RWPE1 (cell line): ENCODE data around the gene CNN2.

ENCODE experiments used
- CTCF ChIA-PET: fragments of 350-600 bp; sonication (Branson Sonifier 250); formaldehyde crosslinking; extraction: SDS; loops from one replicate; lab custom pipeline; 2021; lab: Yijun Ruan, JAX
- POLR2A ChIA-PET: fragments of 400-600 bp; formaldehyde crosslinking; extraction: SDS; loops from one replicate; lab custom pipeline; 2020; ENCODE audit warnings: antibody characterized with exemption; ENCODE audit not compliant: low non-redundant PET; lab: Yijun Ruan, JAX
- DNase-seq: peaks from one replicate; pipeline ENCODE4 v3.0.0; 2012; ENCODE audit warnings: low spot score
- H3K27ac ChIP-seq: fragments of 450-650 bp; 2 replicates; pipeline ENCODE4 v1.5.1; 2017
- CTCF ChIP-seq: fragments of 450-650 bp; conservative IDR thresholded peaks from 2 replicates; pipeline ENCODE4 v1.5.1; 2017; ENCODE audit warnings: low read depth, mild to moderate bottlenecking

CNN2 gene

DNA sequence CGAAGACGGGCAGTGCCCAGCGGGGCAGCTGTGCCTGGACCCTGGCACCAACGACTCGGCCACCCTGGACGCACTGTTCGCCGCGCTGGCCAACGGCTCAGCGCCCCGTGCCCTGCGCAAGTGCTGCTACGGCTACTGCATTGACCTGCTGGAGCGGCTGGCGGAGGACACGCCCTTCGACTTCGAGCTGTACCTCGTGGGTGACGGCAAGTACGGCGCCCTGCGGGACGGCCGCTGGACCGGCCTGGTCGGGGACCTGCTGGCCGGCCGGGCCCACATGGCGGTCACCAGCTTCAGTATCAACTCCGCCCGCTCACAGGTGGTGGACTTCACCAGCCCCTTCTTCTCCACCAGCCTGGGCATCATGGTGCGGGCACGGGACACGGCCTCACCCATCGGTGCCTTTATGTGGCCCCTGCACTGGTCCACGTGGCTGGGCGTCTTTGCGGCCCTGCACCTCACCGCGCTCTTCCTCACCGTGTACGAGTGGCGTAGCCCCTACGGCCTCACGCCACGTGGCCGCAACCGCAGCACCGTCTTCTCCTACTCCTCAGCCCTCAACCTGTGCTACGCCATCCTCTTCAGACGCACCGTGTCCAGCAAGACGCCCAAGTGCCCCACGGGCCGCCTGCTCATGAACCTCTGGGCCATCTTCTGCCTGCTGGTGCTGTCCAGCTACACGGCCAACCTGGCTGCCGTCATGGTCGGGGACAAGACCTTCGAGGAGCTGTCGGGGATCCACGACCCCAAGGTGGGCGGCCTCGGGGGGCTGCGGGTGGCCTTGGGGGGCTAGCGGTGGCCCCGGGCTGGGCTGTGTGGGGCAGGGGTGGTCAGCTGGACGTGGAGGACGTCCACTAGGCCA, 21.4 kb upstream of the CNN2 start:
- CTCF ChIA-PET = interaction anchor here (1.0 kb wide), 2 partner anchors 9 to 142 kb away, joined by 3 to 4 read pairs; no protein-coding TSS in a partner anchor
- POLR2A ChIA-PET = interaction anchor here (0.6 kb wide), 1 partner anchor 21 kb away, joined by 3 read pairs; the partner anchor contains the start of gene WDR18
- TF ChIP-seq CTCF = no peak
- no peak overlapping the region for H3K27ac ChIP-seq
- no peak for DNase-seq

DNA sequence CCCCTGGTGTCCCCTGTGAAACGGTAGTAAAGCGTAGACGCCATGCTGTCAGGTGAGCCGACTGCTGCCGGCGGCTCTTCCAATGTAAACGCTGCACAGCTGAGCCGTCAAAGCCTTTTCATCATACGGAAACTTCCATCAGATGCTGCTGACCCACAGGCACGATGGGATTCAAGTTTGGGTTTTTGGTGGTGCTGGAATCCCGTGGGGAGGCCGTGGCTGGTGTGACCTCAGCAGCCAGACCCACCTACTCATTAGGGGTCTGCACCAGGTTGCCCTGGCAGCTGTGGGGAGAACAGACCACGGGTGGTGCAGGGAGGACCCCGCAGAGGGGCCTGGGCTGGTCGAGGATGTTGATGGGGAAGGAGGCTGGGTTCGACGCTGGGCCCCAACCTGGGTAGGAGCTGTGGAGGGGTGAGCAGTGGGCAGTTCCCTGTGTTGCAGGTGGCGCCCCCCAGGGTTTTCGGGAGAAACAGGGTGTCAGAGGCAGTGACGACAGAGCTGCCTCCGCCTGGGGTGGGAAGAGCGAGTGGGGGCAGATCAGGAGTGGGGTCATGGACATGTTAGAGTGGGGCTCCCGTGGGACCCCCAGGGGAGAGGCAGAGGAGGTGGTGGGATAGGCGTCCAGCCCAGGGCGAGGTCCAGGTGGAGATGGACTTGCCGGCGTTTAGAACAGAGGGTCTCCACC, 19.6 kb upstream of the CNN2 start:
- no peak for DNase-seq
- POLR2A ChIA-PET = no interaction called here
- H3K27ac ChIP-seq = peak overlapping the region; percentile 26; the same call in 1 of the 2 replicates
- CTCF ChIA-PET = no interaction called here
- TF ChIP-seq CTCF = no peak

- TF ChIP-seq CTCF = no peak
- POLR2A ChIA-PET = no interaction called here
- DNase-seq = no peak
- no peak overlapping the region for H3K27ac ChIP-seq
- CTCF ChIA-PET = no interaction called here
Observed at GRCh38 chr19:1007399-1008251, 18.8 kb upstream of the CNN2 start.

DNA sequence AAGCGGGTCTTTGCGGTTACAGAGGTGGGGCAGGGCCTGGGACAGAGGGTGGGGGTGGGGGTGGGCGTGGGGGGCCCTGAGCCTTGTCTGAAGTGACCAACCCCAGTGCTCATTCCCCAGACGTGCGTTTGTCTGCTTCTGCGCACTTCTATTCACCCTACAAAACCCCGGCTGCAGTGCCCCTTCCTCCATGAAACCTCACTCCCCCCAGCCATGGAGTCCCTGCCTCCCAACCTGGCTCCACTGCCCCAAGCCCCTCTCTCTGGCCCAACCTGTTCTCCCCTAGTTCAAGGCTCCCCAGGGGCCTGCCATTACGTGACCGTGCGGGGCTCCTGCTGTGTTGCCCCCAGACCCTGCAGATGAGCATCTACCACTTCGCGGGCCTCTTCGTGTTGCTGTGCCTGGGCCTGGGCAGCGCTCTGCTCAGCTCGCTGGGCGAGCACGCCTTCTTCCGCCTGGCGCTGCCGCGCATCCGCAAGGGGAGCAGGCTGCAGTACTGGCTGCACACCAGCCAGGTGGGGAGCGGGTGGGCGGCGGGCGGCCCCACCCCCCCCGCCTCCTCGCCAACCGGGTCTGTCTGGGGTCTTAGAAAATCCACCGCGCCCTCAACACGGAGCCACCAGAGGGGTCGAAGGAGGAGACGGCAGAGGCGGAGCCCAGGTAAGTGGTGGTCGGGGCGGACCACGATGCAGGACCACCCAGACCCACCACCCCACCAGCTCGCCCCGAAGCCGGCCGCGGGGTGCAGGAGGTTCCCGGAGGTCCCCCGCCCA, 18.0 kb upstream of the CNN2 start:
- no peak for TF ChIP-seq CTCF
- no peak for DNase-seq
- CTCF ChIA-PET = no interaction called here
- no peak overlapping the region for H3K27ac ChIP-seq
- POLR2A ChIA-PET = no interaction called here

DNA sequence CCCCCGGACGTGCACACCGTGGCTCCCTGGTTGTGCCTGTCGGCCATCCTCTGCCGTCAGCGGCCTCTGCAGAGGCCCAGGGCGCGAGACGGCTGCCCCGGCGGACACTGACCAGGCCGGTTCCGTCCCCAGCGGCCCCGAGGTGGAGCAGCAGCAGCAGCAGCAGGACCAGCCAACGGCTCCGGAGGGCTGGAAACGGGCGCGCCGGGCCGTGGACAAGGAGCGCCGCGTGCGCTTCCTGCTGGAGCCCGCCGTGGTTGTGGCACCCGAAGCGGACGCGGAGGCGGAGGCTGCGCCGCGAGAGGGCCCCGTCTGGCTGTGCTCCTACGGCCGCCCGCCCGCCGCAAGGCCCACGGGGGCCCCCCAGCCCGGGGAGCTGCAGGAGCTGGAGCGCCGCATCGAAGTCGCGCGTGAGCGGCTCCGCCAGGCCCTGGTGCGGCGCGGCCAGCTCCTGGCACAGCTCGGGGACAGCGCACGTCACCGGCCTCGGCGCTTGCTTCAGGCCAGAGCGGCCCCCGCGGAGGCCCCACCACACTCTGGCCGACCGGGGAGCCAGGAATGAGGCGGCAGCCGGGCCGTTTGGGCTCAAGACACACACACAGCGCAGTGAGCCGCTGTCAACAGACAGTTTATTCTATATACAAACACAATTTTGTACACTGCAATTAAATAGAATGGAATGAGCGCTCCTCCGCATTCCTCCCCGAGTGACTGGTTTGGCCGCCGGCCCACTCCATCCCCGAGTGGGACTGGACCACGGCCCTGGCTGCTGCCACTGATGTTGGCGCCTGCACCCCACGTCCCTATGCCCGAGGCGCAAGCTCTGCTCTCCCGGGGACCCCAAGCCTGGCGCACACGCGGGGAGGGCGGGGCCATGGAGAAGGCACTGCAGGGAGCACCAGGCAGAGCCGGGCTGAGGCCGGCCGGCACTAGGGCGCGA, 17.1 kb upstream of the CNN2 start:
- no peak for TF ChIP-seq CTCF
- POLR2A ChIA-PET = no interaction called here
- DNase-seq = no peak
- CTCF ChIA-PET = no interaction called here
- H3K27ac ChIP-seq = peak overlapping the region; percentile 12
